HEK293 (cell line): Measurements from ENCODE around the gene PEX7.

Source experiments
- HOXC10 ChIP-seq: sonication (generic); formaldehyde crosslinking; IDR thresholded peaks from 2 replicates; pipeline ENCODE4 v1.8.1; 2023; ENCODE audit warnings: mild to moderate bottlenecking, missing genetic modification reagents
- YY1 ChIP-seq: fragments of 450-650 bp; formaldehyde crosslinking; IDR thresholded peaks from 2 replicates; pipeline ENCODE4 v1.5.1; 2018; ENCODE audit warnings: missing biosample characterization, missing genetic modification characterization
- ZBTB21 ChIP-seq: fragments of 450-650 bp; formaldehyde crosslinking; IDR thresholded peaks from 2 replicates; pipeline ENCODE4 v1.5.1; 2017; ENCODE audit warnings: missing biosample characterization, missing genetic modification characterization
- ZNF121 ChIP-seq: fragments of 450-650 bp; formaldehyde crosslinking; IDR thresholded peaks from 2 replicates; pipeline ENCODE4 v1.5.1; 2016; ENCODE audit warnings: missing biosample characterization, missing genetic modification characterization
- ZNF146 ChIP-seq: fragments of 450-650 bp; formaldehyde crosslinking; IDR thresholded peaks from 2 replicates; pipeline ENCODE4 v1.5.1; 2016; ENCODE audit warnings: missing biosample characterization, missing genetic modification characterization
- ZNF302 ChIP-seq: fragments of 450-650 bp; formaldehyde crosslinking; IDR thresholded peaks from 2 replicates; pipeline ENCODE4 v1.5.1; 2016; ENCODE audit warnings: missing biosample characterization, missing genetic modification characterization, low read depth
- TF ChIP-seq, protein P1 (sequence below): fragments of 450-650 bp; formaldehyde crosslinking; IDR thresholded peaks from 2 replicates; pipeline ENCODE4 v1.5.1; 2016; ENCODE audit warnings: missing biosample characterization, missing genetic modification characterization

GRCh38 chr6:136811272-136811671 lies 11.1 kb upstream of the PEX7 start:
- TF ChIP-seq HOXC10 (CRISPR knock-in tag), result no peak
- no peak for TF ChIP-seq YY1
- TF ChIP-seq, protein P1, sequence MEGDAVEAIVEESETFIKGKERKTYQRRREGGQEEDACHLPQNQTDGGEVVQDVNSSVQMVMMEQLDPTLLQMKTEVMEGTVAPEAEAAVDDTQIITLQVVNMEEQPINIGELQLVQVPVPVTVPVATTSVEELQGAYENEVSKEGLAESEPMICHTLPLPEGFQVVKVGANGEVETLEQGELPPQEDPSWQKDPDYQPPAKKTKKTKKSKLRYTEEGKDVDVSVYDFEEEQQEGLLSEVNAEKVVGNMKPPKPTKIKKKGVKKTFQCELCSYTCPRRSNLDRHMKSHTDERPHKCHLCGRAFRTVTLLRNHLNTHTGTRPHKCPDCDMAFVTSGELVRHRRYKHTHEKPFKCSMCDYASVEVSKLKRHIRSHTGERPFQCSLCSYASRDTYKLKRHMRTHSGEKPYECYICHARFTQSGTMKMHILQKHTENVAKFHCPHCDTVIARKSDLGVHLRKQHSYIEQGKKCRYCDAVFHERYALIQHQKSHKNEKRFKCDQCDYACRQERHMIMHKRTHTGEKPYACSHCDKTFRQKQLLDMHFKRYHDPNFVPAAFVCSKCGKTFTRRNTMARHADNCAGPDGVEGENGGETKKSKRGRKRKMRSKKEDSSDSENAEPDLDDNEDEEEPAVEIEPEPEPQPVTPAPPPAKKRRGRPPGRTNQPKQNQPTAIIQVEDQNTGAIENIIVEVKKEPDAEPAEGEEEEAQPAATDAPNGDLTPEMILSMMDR (tag by site-specific recombination), result no peak
- TF ChIP-seq ZNF121 (tag by site-specific recombination), result no peak
- no peak for TF ChIP-seq ZNF146 (tag by site-specific recombination)
- TF ChIP-seq ZBTB21 (tag by site-specific recombination), result no peak
- TF ChIP-seq ZNF302 (tag by site-specific recombination), result no peak
